ENCODE data around the gene CDH5.

GRCh38 chr16:66373667-66374066, 7.2 kb downstream of the CDH5 start:
- TF ChIP-seq CTCF (IDR thresholded peaks at IDR 0.05) (no peak), POLR2A (IDR thresholded peaks at IDR 0.05) (no peak), EP300 (IDR thresholded peaks at IDR 0.05) (no peak)
